Esophagus squamous epithelium (tissue), 5 donors: ENCODE measurements around the gene LDLRAD4. TPM values are rescaled to one million over a fixed set of nuclear protein-coding genes. Genes with fewer than 3 reads are reported as not detected.
A peak's percentile ranks its signal among the peaks of the same experiment; 100 is the strongest.

Experiments used
- DNase-seq: peaks from one replicate; lab custom pipeline; 2025; lab: John Stamatoyannopoulos, UW
- H3K27ac ChIP-seq, 4 donors: fragments of 200-600 bp; sonication (generic); one replicate each; pipeline ENCODE4 v1.5.1; 2016 to 2019; ENCODE audit warnings: mild to moderate bottlenecking in 1 of 4
- H3K27me3 ChIP-seq, 4 donors: fragments of 200-600 bp; sonication (generic); 1 replicate in 3 of 4; 2 replicates in 1 of 4; pipeline versions ENCODE4 v1.5.1 to v1.6.0; 2017 to 2021; ENCODE audit warnings: antibody characterized with exemption in 1 of 4
- H3K36me3 ChIP-seq, 3 donors: fragments of 200-600 bp; sonication (generic); one replicate each; pipeline ENCODE4 v1.5.1; 2016 to 2019
- H3K4me1 ChIP-seq, 3 donors: fragments of 200-600 bp; sonication (generic); one replicate each; pipeline ENCODE4 v1.5.1; 2017 to 2019
- H3K4me3 ChIP-seq, 4 donors: fragments of 200-600 bp; sonication (generic); 1 replicate in 3 of 4; 2 replicates in 1 of 4; pipeline ENCODE4 v1.5.1; 2016 to 2019; ENCODE audit warnings: mild to moderate bottlenecking in 2 of 4, moderate library complexity in 1 of 4
- H3K9me3 ChIP-seq, 3 donors: fragments of 200-600 bp; sonication (generic); one replicate each; pipeline ENCODE4 v1.5.1; 2016 to 2019
- CTCF ChIP-seq, 6 experiments: fragments of 450-650 bp in 4 of 6; fragments of 200-600 bp in 2 of 6; sonication (generic) in 2 of 6; IDR thresholded peaks; one replicate each; pipeline ENCODE4 v1.5.1; 2016 to 2019; ENCODE audit warnings: antibody characterized with exemption in 6 of 6, mild to moderate bottlenecking in 4 of 6, moderate library complexity in 4 of 6
- POLR2A ChIP-seq, 4 donors: fragments of 450-650 bp; IDR thresholded peaks; one replicate each; pipeline ENCODE4 v1.6.1; 2017; ENCODE audit warnings: antibody characterized with exemption in 4 of 4, mild to moderate bottlenecking in 4 of 4, moderate library complexity in 3 of 4
- WGBS, 2 donors: methylation state at CpG; one replicate each; pipeline ENCODE4 v1.1.5; 2018; 5-methylcytosine and 5-hydroxymethylcytosine counted together
- intact Hi-C: fragments of 100-400 bp; cut with DNase I; formaldehyde crosslinking; loops from one replicate; pipeline ENCODE4 v1.15.0; 2022
- total RNA-seq, 4 donors: library from RNA; depleted of rRNA; stranded (reverse); fragments of >200 nt; gene quantifications; one replicate each; pipeline ENCODE4 v1.1.0, GENCODE V29; 2016
- donor health status: DM: yes; HTN: yes; CAD: no.

Gene LDLRAD4
- total RNA-seq, 4 donors from 2014 or later: 0.91 to 17.9 (median 6.8) TPM

- Histone ChIP-seq H3K4me1 (peaks cover 4 to 33% (median 4%) of the 10 kb centered on the region in 3 donors), H3K36me3 (no peaks in the 10 kb centered on the region), H3K27me3 (no peaks in the 10 kb centered on the region), H3K27ac (peak overlapping the region in 2 of 4 donors; percentile 55 to 58), H3K9me3 (no peaks in the 10 kb centered on the region), H3K4me3 (no peak overlapping the region)
- WGBS, 2 donors: 65 to 76% methylated on average over 5 of the region's 7 CpGs
- DNase-seq: no peak
- TF ChIP-seq POLR2A (IDR thresholded peaks at IDR 0.05) (no peak), CTCF (IDR thresholded peaks at IDR 0.05) (no peak)
- intact Hi-C loops: no loop called here
Measured at GRCh38 chr18:13542520-13542847, 323.9 kb downstream of the LDLRAD4 start.

GRCh38 chr18:13543144-13543543 lies 324.6 kb downstream of the LDLRAD4 start:
- Histone ChIP-seq H3K27me3 (no peaks in the 10 kb centered on the region), H3K9me3 (no peaks in the 10 kb centered on the region), H3K27ac (peak overlapping the region in 2 of 4 donors; percentile 55 to 58), H3K4me3 (no peak overlapping the region), H3K4me1 (peaks cover 4 to 34% (median 4%) of the 10 kb centered on the region in 3 donors), H3K36me3 (no peaks in the 10 kb centered on the region)
- intact Hi-C loops: no loop called here
- no peak for TF ChIP-seq POLR2A (IDR thresholded peaks at IDR 0.05)
- no peak for TF ChIP-seq CTCF (IDR thresholded peaks at IDR 0.05)
- 67 to 81% methylated on average over 4 of the region's 4 CpGs for WGBS, 2 donors
- DNase-seq: no peak

GRCh38 chr18:13543811-13544732 lies 325.5 kb downstream of the LDLRAD4 start:
- no peak for TF ChIP-seq CTCF (IDR thresholded peaks at IDR 0.05)
- no peak for TF ChIP-seq POLR2A (IDR thresholded peaks at IDR 0.05)
- no peaks in the 10 kb centered on the region for H3K9me3 ChIP-seq
- no peaks in the 10 kb centered on the region for H3K27me3 ChIP-seq
- intact Hi-C loops: no loop called here
- no peak overlapping the region for H3K4me3 ChIP-seq
- 73 to 74% methylated on average over 18 to 19 of the region's 25 CpGs for WGBS, 2 donors
- H3K36me3 ChIP-seq: no peaks in the 10 kb centered on the region
- no peak for DNase-seq
- peaks cover 4 to 38% (median 11%) of the 10 kb centered on the region in 3 donors for H3K4me1 ChIP-seq
- peak overlapping the region in 2 of 4 donors; percentile 53 to 55 for H3K27ac ChIP-seq

GRCh38 chr18:13544953-13545352 lies 326.4 kb downstream of the LDLRAD4 start:
- DNase-seq: no peak
- Histone ChIP-seq H3K36me3 (no peaks in the 10 kb centered on the region), H3K27ac (no peak overlapping the region), H3K4me3 (no peak overlapping the region), H3K9me3 (no peaks in the 10 kb centered on the region), H3K27me3 (no peaks in the 10 kb centered on the region), H3K4me1 (peaks cover 0 to 38% (median 8%) of the 10 kb centered on the region in 3 donors)
- TF ChIP-seq CTCF (IDR thresholded peaks at IDR 0.05) (no peak), POLR2A (IDR thresholded peaks at IDR 0.05) (no peak)
- intact Hi-C loops: no loop called here
- 90 to 99% methylated on average over 7 to 8 of the region's 8 CpGs for WGBS, 2 donors

- WGBS, 2 donors: 71% methylated on average over 3 of the region's 4 CpGs; no CpG with 5 or more reads in 1 of the 2 donors
- no peak overlapping the region for H3K4me3 ChIP-seq
- intact Hi-C loops: no loop called here
- no peak for DNase-seq
- peaks cover 0 to 35% (median 8%) of the 10 kb centered on the region in 3 donors for H3K4me1 ChIP-seq
- no peaks in the 10 kb centered on the region for H3K27me3 ChIP-seq
- H3K27ac ChIP-seq: no peak overlapping the region
- TF ChIP-seq POLR2A (IDR thresholded peaks at IDR 0.05): no peak
- no peak for TF ChIP-seq CTCF (IDR thresholded peaks at IDR 0.05)
- H3K9me3 ChIP-seq: no peaks in the 10 kb centered on the region
- H3K36me3 ChIP-seq: no peaks in the 10 kb centered on the region
Measured at GRCh38 chr18:13545514-13545913, 327.0 kb downstream of the LDLRAD4 start.
